WTC11 (cell line): ENCODE measurements around the gene LYAR. TPM values are rescaled to one million over a fixed set of nuclear protein-coding genes. Genes with fewer than 3 reads are reported as not detected.

Source experiments
- ATAC-seq: fragments of 200-7000 bp; cut with Tn5 transposase; 2 replicates; pipeline ENCODE4 v1.10.0; 2021; ENCODE audit warnings: mild to moderate bottlenecking, moderate library complexity
- CTCF ChIA-PET: fragments of 300-600 bp; sonication (Branson Sonifier 250); formaldehyde crosslinking; loops from one replicate; lab custom pipeline; 2021; ENCODE audit warnings: antibody characterized with exemption; lab: Charles Lee
- POLR2A ChIA-PET: fragments of 350-600 bp; sonication (Branson Sonifier 250); formaldehyde crosslinking; loops from one replicate; lab custom pipeline; 2021; ENCODE audit warnings: antibody characterized with exemption; lab: Charles Lee
- DNase-seq: peaks from one replicate; pipeline ENCODE4 v3.0.0; 2021; ENCODE audit warnings: low spot score
- H3K27ac Mint-ChIP-seq: 2 replicates; pipeline ENCODE4 v1.8.0; 2021; ENCODE audit warnings: mixed read lengths
- H3K27me3 Mint-ChIP-seq: 2 replicates; pipeline ENCODE4 v1.8.0; 2021; ENCODE audit warnings: low read depth, mild to moderate bottlenecking, moderate library complexity, mixed read lengths
- H3K36me3 Mint-ChIP-seq: 2 replicates; pipeline ENCODE4 v1.8.0; 2021; ENCODE audit warnings: mixed read lengths
- H3K4me1 Mint-ChIP-seq: 2 replicates; pipeline ENCODE4 v1.8.0; 2022; ENCODE audit warnings: mixed read lengths
- H3K4me3 Mint-ChIP-seq: 2 replicates; pipeline ENCODE4 v1.8.0; 2021; ENCODE audit warnings: mild to moderate bottlenecking, moderate library complexity, mixed read lengths
- H3K9me3 Mint-ChIP-seq: 2 replicates; pipeline ENCODE4 v1.8.0; 2021; ENCODE audit warnings: mixed read lengths
- AR ChIP-seq: fragments of 250-450 bp; sonication (Bioruptor Pico); IDR thresholded peaks from 2 replicates; pipeline ENCODE4 v1.9.0; 2021; ENCODE audit warnings: mild to moderate bottlenecking
- CTCF ChIP-seq: fragments of 200-600 bp; IDR thresholded peaks from 2 replicates; pipeline ENCODE4 v1.8.0; 2022; ENCODE audit warnings: antibody characterized with exemption
- E2F1 ChIP-seq: sonication (generic); formaldehyde crosslinking; IDR thresholded peaks from 2 replicates; pipeline ENCODE4 v1.8.0; 2022; ENCODE audit warnings: mild to moderate bottlenecking, missing genetic modification reagents
- ESRRA ChIP-seq: sonication (generic); formaldehyde crosslinking; IDR thresholded peaks from 2 replicates; pipeline ENCODE4 v1.8.1; 2022; ENCODE audit warnings: mild to moderate bottlenecking, missing genetic modification reagents, borderline replicate concordance
- GTF2I ChIP-seq: fragments of 250-450 bp; sonication (Bioruptor Pico); conservative IDR thresholded peaks from 2 replicates; pipeline ENCODE4 v1.4.0; 2021; ENCODE audit warnings: mild to moderate bottlenecking
- JUN ChIP-seq: sonication (generic); formaldehyde crosslinking; IDR thresholded peaks from 2 replicates; pipeline ENCODE4 v1.8.0; 2023; ENCODE audit warnings: mild to moderate bottlenecking, missing genetic modification reagents
- NFE2L1 ChIP-seq: sonication (generic); formaldehyde crosslinking; IDR thresholded peaks from 2 replicates; pipeline ENCODE4 v1.8.1; 2023; ENCODE audit warnings: missing genetic modification reagents
- NR1H2 ChIP-seq: sonication (generic); formaldehyde crosslinking; IDR thresholded peaks from 2 replicates; pipeline ENCODE4 v1.9.0; 2021; ENCODE audit warnings: mild to moderate bottlenecking, moderate library complexity, missing genetic modification reagents
- NR2C2 ChIP-seq: sonication (generic); formaldehyde crosslinking; IDR thresholded peaks from 2 replicates; pipeline ENCODE4 v1.8.0; 2022; ENCODE audit warnings: mild to moderate bottlenecking, missing genetic modification reagents
- PRRX2 ChIP-seq: fragments of 250-450 bp; sonication (Bioruptor Pico); IDR thresholded peaks from 2 replicates; pipeline ENCODE4 v1.8.0; 2021; ENCODE audit warnings: mild to moderate bottlenecking
- ZNF138 ChIP-seq: sonication (generic); formaldehyde crosslinking; conservative IDR thresholded peaks from 2 replicates; pipeline ENCODE4 v1.8.1; 2022; ENCODE audit warnings: mild to moderate bottlenecking, moderate library complexity, missing genetic modification reagents
- ZNF281 ChIP-seq: sonication (generic); formaldehyde crosslinking; IDR thresholded peaks from 2 replicates; pipeline ENCODE4 v1.8.0; 2023; ENCODE audit warnings: mild to moderate bottlenecking, missing genetic modification reagents
- ZNF423 ChIP-seq: fragments of 250-450 bp; sonication (Bioruptor Pico); IDR thresholded peaks from 2 replicates; pipeline ENCODE4 v2.1.2; 2022; ENCODE audit warnings: mild to moderate bottlenecking, moderate library complexity
- ZSCAN18 ChIP-seq: fragments of 250-450 bp; sonication (Bioruptor Pico); IDR thresholded peaks from 2 replicates; pipeline ENCODE4 v2.1.2; 2022; ENCODE audit warnings: mild to moderate bottlenecking, moderate library complexity
- total RNA-seq: library from RNA; stranded (reverse); gene quantifications from 3 replicates; pipeline ENCODE4 v1.2.3, GENCODE V29; 2021

Gene LYAR
- total RNA-seq, 1 experiment from 2014 or later: 36.8 TPM

- Mint-ChIP-seq H3K27ac (no peak overlapping the region), H3K9me3 (no peaks in the 10 kb centered on the region), H3K36me3 (peaks cover 29% of the 10 kb centered on the region), H3K4me1 (peaks cover 23% of the 10 kb centered on the region), H3K27me3 (no peaks in the 10 kb centered on the region), H3K4me3 (peak overlapping the region; percentile 23)
- TF ChIP-seq ZNF423 (no peak), NR1H2 (CRISPR knock-in tag) (no peak), JUN (no peak), ESRRA (CRISPR knock-in tag) (no peak), NFE2L1 (CRISPR knock-in tag) (no peak)
- no peak for DNase-seq
- ATAC-seq: no peak
- ChIA-PET POLR2A (no interaction called here), CTCF (no interaction called here)
Observed at GRCh38 chr4:4288098-4288497, 1.9 kb downstream of the LYAR start.

GRCh38 chr4:4284827-4285618 is 4.9 kb downstream of the LYAR start:
- Mint-ChIP-seq H3K9me3 (no peaks in the 10 kb centered on the region), H3K27ac (no peak overlapping the region), H3K36me3 (peaks cover 55% of the 10 kb centered on the region), H3K4me3 (no peak overlapping the region), H3K27me3 (no peaks in the 10 kb centered on the region), H3K4me1 (peaks cover 15% of the 10 kb centered on the region)
- TF ChIP-seq E2F1 (CRISPR knock-in tag) (no peak), ZNF138 (CRISPR knock-in tag) (no peak), NR2C2 (CRISPR knock-in tag) (no peak), ZNF281 (CRISPR knock-in tag) (no peak), PRRX2 (CRISPR knock-in tag) (no peak), GTF2I (CRISPR knock-in tag) (no peak)
- POLR2A ChIA-PET: no interaction called here
- CTCF ChIA-PET: no interaction called here
- ATAC-seq (no peak), DNase-seq (no peak)

GRCh38 chr4:4281787-4282186 is 8.2 kb downstream of the LYAR start:
- POLR2A ChIA-PET: no interaction called here
- CTCF ChIA-PET: no interaction called here
- ATAC-seq (no peak), DNase-seq (no peak)
- TF ChIP-seq ZSCAN18 (CRISPR knock-in tag) (no peak), AR (no peak), CTCF (no peak)
- Mint-ChIP-seq H3K4me1 (no peaks in the 10 kb centered on the region), H3K9me3 (no peaks in the 10 kb centered on the region), H3K36me3 (peaks cover 65% of the 10 kb centered on the region), H3K27ac (no peak overlapping the region), H3K4me3 (no peak overlapping the region), H3K27me3 (no peaks in the 10 kb centered on the region)
